Spleen (tissue), 7 donors: Measurements from ENCODE around the gene NBPF26.
"Not testable (repeated sequence)": the region's sequence is repeated elsewhere in the genome, so short reads cannot be mapped to it uniquely, and the experiment has no call there.

Experiments
- POLR2A ChIP-seq, 3 donors: fragments of 450-650 bp; IDR thresholded peaks; one replicate each; pipeline ENCODE4 v1.5.1; 2017; ENCODE audit warnings: antibody characterized with exemption in 3 of 3, mild to moderate bottlenecking in 1 of 3
- POLR2AphosphoS5 ChIP-seq, 3 donors: sonication (generic); formaldehyde crosslinking; IDR thresholded peaks; one replicate each; pipeline ENCODE4 v1.5.1; 2017; ENCODE audit warnings: antibody characterized with exemption in 3 of 3
- TF ChIP-seq, protein P1 (sequence below), 11 experiments: fragments of 200-600 bp in 7 of 11; fragments of 450-650 bp in 4 of 11; sonication (generic) in 4 of 11; IDR thresholded peaks in 8 of 11; conservative IDR thresholded peaks in 3 of 11; 1 replicate in 7 of 11; 2 replicates in 4 of 11; pipeline versions ENCODE4 v1.4.0 to v1.8.0; 2016 to 2021; ENCODE audit warnings: antibody characterized with exemption in 11 of 11, inconsistent platforms in 4 of 11, mild to moderate bottlenecking in 1 of 11
- donor health status: DM: no; HTN: no; CAD: no; lungs with moderate emphysema.
- donor health status: DM: no; HTN: no; CAD: no.
- donor health status: DM: no; HTN: no; CAD: no.

DNA sequence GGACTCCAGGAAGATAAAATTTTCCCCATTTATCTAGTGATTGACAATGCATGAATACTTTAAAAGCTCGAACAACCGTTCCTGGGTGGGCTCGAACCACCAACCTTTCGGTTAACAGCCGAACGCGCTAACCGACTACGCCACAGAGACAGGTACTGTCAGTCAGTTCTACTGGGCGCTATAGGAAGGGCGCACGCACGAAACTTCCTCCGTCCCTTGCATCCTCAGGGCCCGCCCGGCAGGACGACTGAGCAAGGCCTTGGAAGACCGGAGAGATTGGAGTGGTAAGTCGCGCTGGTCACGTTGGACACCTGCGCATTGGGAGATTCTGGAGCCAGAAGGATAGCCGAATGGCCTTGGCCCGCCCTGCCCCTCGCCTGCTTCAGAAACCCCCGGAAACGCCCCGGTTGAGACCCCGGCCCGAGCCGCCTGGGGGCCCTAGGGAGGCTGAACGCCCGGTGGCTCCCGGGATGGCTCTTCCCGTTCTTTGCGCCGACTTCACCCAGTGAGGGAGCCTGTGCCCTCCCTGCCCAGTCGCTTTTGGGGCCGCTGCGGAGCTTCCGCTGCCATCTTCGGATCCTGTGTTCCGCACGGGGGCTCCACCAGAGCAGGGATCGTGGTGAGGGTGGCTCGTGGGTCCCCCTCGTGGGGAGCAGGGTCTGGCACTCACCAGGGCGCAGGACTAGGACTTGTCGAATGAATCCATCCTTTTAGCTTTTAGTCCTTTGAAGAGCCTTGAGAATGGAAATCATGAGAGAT is 120.6 kb downstream of the NBPF26 start:
- TF ChIP-seq, protein P1, sequence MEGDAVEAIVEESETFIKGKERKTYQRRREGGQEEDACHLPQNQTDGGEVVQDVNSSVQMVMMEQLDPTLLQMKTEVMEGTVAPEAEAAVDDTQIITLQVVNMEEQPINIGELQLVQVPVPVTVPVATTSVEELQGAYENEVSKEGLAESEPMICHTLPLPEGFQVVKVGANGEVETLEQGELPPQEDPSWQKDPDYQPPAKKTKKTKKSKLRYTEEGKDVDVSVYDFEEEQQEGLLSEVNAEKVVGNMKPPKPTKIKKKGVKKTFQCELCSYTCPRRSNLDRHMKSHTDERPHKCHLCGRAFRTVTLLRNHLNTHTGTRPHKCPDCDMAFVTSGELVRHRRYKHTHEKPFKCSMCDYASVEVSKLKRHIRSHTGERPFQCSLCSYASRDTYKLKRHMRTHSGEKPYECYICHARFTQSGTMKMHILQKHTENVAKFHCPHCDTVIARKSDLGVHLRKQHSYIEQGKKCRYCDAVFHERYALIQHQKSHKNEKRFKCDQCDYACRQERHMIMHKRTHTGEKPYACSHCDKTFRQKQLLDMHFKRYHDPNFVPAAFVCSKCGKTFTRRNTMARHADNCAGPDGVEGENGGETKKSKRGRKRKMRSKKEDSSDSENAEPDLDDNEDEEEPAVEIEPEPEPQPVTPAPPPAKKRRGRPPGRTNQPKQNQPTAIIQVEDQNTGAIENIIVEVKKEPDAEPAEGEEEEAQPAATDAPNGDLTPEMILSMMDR (IDR thresholded peaks at IDR 0.05 in 8 of 11, conservative IDR thresholded peaks at IDR 0.05 in 3 of 11), result peak in 5 of 11 experiments; percentile 0 to 50 (median 35)
- TF ChIP-seq POLR2A (IDR thresholded peaks at IDR 0.05), result not testable (repeated sequence)
- peak in 2 of 3 donors; percentile 58 to 71 for TF ChIP-seq POLR2AphosphoS5 (IDR thresholded peaks at IDR 0.05)
